A673 (cell line): Measurements from ENCODE around the gene GOLPH3.

Experiments
- CTCF ChIP-seq: fragments of 300-800, 200-600 bp; sonication (generic); conservative IDR thresholded peaks from 2 replicates; pipeline ENCODE4 v1.5.1; 2017; ENCODE audit warnings: low read depth, mild to moderate bottlenecking, antibody characterized with exemption, low read length, moderate library complexity, mixed read lengths
- EZH2 ChIP-seq: fragments of 200-600 bp; sonication (generic); IDR thresholded peaks from 2 replicates; pipeline ENCODE4 v1.6.1; 2017; ENCODE audit warnings: borderline replicate concordance, low read depth, mild to moderate bottlenecking, mixed read lengths, antibody characterized with exemption, low read length; ENCODE audit not compliant: poor library complexity, severe bottlenecking

- no peak for TF ChIP-seq CTCF
- no peak for TF ChIP-seq EZH2
Observed at GRCh38 chr5:32098890-32099310, 75.2 kb downstream of the GOLPH3 start.
